GM21737 (cell line): ENCODE data around the gene COL5A1.

Experiments
- ATAC-seq: cut with Tn5 transposase; IDR thresholded peaks from one replicate; pipeline ENCODE4 v1.9.1; 2021; ENCODE audit warnings: mild to moderate bottlenecking, moderate library complexity; ENCODE audit not compliant: unreplicated experiment

COL5A1 gene

DNA sequence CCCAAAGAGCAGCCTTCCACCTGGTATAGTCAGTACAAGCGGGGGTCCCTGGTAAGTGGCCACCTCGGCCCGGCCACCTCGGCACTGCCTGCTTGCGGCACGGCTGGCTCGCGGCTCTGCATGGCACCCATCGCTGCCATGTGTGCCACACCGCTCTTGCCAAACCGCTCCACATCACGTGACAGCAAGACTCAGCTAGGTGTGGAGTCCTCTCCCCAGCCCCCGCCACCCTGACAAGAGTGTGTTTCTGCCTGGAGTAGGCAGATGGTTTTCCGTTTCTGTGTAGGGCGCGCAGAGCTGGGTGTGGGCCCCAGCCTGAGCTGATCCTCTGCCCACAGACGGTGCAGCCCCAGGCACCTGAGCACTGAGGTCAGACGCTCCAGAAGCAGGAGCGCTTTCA is 188.5 kb downstream of the COL5A1 start:
- no peak for ATAC-seq

DNA sequence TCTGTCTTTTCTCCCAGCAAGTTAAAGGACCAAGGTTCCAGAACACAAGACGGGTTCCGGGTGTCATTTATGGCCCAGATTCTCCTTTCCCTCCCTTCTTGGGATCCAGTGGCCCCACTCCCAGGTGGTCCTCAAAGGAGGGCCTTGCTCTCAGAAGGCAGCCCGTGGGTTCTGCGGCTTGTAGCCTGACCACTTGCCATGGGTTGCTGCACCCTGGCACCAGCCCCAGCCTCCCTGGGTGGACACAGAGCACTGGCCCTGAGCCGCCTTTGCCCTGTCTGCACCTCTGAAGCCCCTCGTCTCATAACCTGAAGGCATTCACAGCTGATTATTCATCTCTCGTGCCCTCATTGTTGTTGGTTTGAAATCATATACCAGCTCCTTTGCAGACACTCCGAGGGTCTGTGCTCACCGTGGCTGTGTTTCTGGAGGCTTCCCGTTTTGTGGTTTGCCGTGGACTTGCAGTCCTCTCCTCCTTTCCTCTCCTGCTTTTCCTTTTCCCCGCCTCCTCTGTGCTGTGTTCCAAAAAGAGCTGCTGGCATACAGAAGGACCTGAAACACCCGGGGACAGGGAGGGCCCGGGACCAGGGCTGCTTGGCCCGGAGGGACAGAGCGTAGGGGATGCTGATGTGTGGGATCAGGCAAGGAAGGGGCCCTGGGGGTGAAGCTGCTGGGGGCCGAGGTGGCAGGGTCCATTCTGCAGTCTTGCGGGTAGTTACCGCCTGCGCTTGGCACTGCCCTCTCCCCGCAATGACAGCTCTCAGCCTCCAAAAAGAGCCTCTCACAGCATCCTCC is 189.5 kb downstream of the COL5A1 start:
- ATAC-seq: no peak

DNA sequence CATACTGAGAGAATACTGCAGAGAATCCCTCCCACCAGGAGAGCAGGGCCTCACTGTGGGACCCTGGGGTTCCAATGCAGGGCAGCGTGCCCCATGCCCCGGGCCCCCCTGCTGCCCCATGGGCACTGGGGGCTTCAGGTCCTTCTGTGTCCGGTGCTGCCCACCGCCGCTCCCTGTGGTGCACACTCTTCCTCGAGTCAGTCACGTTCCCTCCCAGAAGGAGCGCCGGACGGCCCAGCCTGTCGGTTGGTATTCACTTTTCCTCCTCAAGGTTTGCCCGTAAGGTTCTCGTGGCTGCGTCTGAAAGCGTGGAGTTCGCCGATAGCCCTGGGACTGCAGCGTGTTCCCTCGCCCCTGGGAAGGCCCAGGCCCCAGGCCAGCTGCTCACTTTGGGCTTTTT is 190.9 kb downstream of the COL5A1 start:
- no peak for ATAC-seq

DNA sequence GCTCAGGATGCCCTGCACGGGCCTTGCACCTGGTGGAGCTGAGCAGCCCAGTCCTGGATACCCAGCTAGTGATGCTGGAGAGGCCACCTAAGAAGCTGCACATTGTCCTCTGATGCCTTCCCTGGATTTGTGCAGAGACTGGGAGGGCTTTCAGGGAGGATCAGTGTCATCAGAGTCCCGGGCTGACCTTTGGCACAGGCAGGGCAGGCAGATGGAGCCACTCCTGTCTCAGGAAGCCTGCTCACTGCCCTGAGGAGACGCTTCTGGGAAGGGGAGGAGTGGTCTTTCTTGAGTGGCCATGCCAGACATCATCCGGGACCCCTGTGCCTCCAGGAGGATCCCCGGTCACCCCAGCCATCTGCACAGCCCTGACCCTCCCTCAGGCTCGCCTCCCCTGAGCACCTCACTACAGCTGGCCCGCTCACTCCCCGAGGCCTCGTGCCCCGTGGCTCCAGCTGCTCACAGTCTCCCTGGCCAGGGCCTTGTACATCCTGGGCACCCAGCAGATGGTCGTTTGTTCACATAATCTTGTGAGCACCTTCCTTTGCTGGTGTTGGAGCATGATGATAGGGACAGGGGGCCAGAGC is 191.8 kb downstream of the COL5A1 start:
- no peak for ATAC-seq

GRCh38 chr9:134834217-134834956 is 192.8 kb downstream of the COL5A1 start:
- no peak for ATAC-seq

GRCh38 chr9:134834957-134835419 is 193.4 kb downstream of the COL5A1 start:
- no peak for ATAC-seq

DNA sequence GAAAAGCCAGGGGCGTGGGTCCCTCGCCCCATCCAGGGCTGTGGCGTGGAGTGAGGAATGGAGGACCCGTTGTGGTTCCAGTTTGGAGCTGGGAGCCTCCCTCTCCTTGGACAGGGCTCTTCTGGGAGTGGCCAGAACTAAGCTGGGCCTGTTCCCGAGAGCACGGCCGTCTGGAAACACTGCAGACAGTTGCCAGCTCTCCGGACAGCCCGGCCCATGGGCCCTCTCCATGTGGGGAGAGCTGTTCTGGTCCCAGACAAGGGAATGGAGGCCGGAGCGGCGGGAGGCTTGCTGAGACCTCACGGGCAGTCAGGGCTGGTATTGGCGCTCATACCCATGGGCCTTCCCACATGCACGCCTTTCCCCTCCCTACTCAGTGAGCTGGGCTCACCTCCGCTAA is 193.8 kb downstream of the COL5A1 start:
- ATAC-seq: no peak

DNA sequence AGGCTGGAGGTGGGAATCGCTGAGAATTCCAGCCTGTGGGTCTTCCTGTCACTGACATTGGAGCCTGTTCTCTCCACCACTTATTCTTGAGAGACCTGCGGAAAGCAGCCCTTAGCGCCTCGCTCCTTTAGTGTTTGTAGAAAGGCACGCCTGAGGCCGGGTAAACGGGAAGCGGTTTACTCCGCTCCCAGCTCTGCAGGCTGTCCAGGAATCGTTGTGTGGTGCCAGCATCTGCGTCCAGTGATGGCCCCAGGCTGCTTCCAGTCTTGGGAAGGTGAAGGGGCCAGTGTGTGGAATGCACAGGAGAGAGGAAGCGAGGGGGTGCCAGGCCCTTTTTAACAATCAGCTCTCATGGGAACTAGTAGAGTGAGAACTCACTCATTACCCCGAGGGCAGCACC is 194.4 kb downstream of the COL5A1 start:
- ATAC-seq: no peak

GRCh38 chr9:134836406-134836970 is 194.9 kb downstream of the COL5A1 start:
- ATAC-seq: no peak

GRCh38 chr9:134837529-134837928 is 195.9 kb downstream of the COL5A1 start:
- ATAC-seq: no peak

DNA sequence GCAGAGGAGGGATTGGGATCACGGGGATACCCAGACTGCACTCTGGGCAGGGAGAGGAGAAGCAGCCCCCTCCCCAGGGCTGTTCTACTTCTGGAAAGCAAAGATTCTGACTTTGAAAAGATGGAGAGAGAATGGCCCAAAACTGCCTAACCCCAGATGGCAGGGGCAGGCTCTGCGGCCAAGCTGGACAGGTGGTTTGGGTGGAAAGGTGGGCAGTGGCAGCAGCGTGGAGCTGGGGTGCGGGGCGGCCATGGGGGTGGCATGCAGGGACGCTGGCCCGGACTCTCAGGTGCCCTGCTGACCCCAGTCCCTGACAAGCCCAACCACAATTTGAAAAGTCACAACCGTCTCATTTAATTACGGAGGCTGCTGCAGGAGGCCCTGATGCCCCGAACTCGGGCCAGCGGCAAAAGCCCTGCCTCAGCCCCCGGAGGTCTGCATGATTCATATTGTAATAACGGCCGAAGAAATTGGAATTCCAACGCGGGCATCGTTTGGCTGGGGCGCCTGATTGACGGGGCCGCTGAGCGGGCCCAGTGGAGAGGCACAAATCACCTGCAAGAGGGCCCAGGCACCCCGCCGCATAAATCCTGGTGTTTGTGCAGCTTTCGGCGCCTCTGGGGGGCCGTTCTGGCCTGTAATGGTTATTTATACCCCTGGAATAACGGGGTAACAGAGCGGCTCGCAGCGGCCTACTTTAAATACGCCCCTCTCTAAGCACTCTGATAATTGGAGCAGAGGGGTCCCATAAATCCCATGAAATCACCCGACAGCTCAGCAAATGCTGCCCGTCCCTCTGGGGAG is 197.2 kb downstream of the COL5A1 start:
- no peak for ATAC-seq

DNA sequence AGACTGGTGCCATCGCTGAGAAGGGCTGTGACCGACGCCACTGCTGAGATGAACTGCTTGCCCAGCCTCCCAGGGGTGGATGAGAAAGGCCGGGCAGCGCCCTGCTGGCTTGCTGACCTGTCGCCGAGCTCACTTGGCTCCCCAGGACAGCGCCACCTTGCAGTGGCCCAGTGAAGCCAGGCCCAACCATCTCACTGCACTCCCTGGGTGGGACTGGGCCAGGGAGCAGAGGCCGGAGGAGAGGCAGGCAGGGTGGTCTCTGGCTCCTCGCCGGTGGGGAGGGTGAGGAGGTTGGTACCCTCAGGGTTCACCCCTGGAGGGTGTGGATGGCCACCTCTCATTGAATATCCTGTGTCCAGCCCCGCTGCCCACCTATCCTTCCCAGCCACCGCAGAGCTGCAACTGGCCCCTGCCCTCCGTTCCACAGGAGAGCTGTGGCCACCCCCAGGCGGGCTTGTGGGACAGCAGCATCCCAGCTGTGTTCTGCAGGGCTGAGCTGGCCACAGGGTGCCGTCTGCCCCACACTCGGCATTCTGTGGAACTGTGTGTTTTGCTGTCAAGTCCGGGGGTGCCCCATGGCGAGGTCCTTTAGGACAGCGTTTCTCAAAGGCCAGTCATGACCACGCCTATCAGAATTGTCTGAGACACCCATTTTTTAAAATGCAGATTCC is 198.0 kb downstream of the COL5A1 start:
- ATAC-seq: no peak

DNA sequence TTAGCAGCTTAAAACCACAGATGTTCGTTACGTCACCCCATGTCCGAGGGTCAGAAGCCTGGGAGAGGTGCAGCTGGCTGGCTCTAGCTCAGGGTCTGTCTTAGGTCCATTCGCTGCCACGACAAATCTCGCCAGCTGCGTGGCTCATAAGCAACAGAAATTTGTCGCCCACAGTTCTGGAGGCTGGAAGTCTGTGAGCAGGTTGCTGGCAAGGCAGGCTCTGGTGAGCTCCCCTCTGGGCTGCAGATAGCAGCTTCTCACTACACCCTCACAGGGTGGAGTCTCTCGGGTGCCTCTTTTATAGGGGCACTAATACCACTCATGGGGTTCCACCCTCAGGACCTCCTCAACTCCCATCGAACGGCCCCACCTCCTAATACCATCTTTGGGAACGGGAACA is 198.9 kb downstream of the COL5A1 start:
- no peak for ATAC-seq

- no peak for ATAC-seq
Measured at GRCh38 chr9:134841180-134841904, 199.7 kb downstream of the COL5A1 start.

- no peak for ATAC-seq
Measured at GRCh38 chr9:134842321-134842720, 200.7 kb downstream of the COL5A1 start.

- no peak for ATAC-seq
Measured at GRCh38 chr9:134843740-134844139, 202.1 kb downstream of the COL5A1 start.

GRCh38 chr9:134844821-134845220 is 203.2 kb downstream of the COL5A1 start:
- ATAC-seq: no peak

DNA sequence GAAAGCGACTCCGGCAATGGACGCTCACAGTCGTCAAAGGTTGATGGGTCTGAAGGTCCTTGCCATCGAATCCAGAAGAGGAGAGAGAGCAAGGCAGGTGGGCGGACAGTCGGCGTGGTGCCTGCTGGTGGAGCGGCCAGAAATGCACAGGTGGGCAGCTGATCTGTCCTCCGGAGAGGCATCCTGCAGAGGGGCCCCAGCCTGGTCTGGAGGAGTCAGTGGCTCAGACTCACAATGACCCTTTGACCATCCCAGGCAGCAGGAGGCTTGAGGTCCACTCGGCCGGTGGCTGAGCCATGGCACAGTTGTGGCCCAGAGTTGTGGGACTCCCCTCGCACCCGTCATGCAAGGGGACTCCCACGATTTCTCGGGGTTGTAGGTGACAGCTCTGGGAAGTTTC is 204.6 kb downstream of the COL5A1 start:
- no peak for ATAC-seq

DNA sequence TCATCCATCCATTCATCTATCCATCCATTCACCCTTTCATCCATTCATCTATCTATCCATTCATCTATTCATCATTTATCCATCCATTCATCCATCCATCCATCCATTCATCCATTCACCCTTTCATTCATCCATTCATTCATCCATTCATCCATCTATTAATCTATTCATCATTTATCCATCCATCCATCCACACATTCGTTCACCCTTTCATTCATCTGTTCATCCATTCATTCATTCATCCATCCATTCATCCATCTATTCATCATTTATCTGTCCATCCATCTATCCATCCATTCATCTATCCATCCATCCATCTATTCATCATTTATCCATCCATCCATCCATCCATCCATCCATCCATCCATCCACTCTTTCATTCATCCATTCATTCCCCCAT is 205.1 kb downstream of the COL5A1 start:
- no peak for ATAC-seq

GRCh38 chr9:134847138-134847537 is 205.5 kb downstream of the COL5A1 start:
- ATAC-seq: no peak
